CD4-positive, alpha-beta T cell treated with Interleukin-17A for 4 hours (primary cell): ENCODE data around the gene NR6A1.

Experiments used
- DNase-seq: peaks from one replicate; pipeline ENCODE4 v3.0.0-alpha.2; 2020; ENCODE audit warnings: mixed read lengths

NR6A1 gene

GRCh38 chr9:124500028-124500795, 270.9 kb downstream of the NR6A1 start:
- no peak for DNase-seq

DNA sequence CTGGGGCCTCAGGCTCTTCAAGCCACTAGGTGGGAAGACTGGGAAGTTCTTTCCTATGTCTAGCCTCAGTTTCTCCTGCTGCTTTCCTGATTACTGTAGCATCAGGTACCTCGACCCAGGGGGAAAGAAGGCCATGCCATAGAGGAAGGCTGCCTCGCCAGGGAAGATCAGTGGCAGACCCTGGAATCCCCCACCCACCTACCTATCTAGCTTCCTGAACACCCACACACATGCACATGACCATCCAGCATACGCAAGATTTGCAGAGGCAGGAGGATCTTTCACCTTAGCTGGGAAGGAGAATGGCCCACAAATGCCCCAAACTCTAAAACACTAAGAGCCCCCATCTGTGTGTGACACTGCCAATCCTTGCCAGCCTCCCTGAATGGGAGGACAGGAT, 271.9 kb downstream of the NR6A1 start:
- no peak for DNase-seq

GRCh38 chr9:124498499-124499146, 272.5 kb downstream of the NR6A1 start:
- no peak for DNase-seq

DNA sequence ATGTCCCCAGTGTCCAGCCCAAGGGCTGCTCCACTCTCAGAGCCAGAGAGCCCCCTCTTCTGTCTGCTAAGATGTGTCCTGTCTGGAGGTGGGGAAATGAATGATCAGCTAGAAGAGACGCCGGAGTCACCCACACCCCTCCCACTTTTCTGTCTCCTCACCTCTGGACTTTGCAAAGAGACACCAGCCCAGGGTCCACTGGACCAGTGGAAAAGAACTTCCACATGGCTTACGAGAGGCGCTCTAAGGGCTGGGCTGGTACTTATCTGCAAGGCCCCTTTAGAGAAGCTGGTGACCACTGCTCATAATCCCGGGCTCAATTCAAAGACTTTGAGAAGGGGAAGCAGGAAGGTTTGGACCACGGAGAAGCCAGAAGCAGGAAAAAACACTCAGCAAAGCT, 273.1 kb downstream of the NR6A1 start:
- DNase-seq = no peak

GRCh38 chr9:124497441-124497840, 273.7 kb downstream of the NR6A1 start:
- no peak for DNase-seq

DNA sequence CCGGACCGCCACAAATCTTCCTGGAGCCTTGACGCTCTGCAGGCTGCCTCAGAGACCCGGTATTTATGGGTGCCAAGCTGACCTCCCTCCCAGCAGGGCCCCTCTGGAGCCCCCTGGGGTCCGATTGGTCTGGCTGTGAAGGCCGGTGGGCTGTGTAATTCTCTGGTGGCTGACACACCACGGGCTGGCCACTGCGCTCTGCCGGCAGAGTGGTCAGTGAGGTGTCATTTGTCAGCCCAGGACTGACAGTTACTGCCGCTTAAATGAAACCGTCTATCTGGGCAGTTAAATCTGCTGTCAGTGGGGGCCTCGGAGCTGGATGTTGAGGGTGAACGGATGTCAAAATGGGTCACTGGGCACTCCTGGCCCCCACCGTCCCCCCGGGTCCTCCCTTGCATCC, 274.6 kb downstream of the NR6A1 start:
- DNase-seq = no peak

GRCh38 chr9:124496075-124496449, 275.0 kb downstream of the NR6A1 start:
- no peak for DNase-seq

DNA sequence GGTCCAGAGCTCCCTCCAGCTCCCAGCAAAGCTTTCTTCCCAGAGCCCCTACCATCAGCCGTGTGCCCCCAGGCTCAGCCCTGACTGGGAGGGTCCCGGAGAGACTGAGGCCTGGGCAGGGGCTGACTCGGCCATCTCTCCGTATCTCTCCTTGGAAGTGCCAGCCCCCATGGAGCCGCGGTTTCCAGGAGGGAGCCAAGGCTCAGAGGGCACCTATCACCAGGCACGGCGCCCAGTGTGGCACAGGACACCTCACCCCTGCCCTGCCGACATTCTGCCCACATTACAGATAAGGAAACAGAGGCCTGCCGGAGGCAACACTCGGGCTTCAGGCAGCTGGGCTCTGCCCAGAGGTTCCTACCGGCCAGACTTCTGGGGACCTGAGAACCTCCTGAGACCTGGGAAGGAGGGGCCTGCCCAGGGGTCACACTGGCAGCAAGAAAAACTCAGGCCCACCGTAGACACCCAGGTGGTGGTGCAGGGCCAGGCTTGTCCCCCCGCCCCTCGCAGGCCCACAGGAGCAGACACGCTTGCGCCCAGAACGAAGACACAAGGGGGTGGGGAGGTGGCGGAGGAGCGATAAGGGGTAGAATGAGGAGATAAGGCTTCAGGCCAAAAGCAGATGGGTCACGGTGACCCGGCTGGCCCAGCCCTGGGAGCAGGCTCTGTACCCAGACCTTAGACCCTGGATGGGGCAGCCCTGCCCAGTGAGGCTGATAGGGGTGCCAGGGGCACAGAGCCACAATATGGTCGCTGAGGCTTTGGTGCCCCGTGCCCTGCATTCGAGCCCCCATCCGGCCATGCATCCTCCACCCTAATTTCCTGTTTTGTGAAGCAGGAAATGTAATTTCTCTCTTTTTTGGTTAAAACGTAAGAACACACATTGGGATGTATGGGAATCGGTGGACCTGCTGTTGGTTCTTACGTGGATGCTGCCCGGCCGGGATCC, 275.7 kb downstream of the NR6A1 start:
- DNase-seq = peak; percentile 6

DNA sequence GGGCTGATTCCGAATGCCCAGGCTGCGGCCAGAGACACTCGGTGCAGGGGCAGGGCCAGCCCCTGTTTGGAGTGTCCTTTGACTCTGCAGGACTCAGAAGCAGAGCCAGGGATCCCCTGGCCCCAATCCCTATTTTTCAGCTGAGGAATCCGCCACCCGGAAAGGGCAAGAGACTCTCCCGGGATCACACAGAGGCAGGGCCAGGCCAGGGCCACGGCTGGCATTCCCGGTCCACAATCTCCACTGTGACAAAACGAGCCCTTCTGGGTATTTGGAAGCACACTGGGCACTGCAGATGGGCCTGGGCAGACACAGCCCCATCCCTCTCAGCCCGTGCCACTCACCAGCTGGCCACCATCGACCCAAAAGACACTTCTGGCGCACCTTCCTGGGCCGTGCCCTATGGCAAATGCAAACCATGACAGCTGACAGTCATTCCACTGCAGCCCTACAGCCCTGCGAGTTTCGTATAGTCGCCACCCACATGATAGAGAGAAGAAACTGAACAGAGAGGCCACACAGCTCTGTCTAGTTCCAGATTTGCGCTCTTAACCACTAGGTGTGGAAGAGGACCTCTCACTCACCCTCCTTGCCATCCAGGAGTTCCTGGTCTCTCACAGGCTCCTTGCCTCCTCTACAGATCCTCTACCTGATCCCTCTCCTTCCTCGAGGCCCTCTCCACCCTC, 277.2 kb downstream of the NR6A1 start:
- no peak for DNase-seq

- no peak for DNase-seq
Measured at GRCh38 chr9:124493218-124493617, 277.9 kb downstream of the NR6A1 start.

DNA sequence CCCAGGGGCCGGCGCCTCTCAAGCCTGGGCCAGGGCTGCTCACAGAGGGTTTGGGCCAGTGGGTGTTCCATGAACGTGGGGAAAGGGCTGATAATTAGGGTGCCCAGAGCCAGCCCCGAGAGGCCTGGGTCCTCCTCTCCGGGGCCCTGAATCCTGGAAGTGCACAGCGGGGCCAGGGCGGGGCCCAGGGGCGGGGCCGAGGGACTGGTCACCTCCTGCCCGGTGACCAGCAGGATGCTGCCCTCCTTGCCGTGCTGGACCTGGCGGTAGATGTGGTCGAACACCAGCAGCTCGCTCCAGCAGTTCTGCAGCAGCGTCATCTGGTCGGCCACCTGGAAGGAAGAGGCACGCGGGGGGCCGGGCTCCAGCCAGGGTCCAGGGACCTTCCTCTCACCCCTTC, 278.3 kb downstream of the NR6A1 start:
- no peak for DNase-seq

DNA sequence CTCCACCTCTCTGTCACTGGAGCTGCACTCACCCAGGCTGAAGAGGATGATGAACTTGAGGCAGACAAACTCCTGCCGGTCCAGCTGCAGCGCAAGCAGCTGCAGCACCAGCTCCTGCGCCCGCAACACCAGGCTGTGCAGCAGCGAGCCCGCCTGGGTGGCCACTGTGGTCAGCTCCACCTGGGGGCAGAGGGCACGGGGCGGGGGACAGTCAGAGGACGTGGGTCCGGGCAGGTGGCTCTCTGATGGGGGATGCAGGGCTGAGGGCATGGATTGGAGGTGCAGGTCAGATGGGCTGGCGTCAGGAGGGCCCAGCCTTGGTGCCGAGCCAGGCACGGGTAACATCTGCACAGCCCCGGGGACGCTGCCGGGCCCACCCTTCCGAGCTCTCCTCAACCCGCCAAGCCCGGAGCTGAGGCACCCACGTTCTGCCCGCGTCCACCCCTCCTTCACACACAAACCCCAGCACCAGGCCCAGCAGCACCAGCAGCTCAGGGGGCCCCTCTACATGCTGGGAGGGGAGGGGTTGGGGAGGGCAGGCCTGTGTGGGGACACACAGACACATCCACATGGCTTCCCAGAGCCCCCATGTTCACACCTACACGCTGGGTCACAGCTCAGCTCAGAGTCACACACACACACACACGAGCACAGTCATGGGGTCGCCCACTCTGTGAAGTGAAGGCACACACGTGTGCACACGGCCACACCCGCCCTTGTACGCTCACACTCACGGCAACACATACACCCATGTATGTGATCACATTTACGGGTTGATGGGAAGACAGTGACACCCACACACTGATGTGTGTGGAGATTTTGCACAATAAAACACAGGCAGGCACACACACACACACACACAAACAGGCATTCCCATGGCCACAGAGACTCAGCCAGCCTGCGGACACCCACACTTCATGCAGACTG, 279.8 kb downstream of the NR6A1 start:
- no peak for DNase-seq

- no peak for DNase-seq
Measured at GRCh38 chr9:124490004-124490403, 281.1 kb downstream of the NR6A1 start.

- no peak for DNase-seq
Measured at GRCh38 chr9:124489222-124489621, 281.9 kb downstream of the NR6A1 start.

DNA sequence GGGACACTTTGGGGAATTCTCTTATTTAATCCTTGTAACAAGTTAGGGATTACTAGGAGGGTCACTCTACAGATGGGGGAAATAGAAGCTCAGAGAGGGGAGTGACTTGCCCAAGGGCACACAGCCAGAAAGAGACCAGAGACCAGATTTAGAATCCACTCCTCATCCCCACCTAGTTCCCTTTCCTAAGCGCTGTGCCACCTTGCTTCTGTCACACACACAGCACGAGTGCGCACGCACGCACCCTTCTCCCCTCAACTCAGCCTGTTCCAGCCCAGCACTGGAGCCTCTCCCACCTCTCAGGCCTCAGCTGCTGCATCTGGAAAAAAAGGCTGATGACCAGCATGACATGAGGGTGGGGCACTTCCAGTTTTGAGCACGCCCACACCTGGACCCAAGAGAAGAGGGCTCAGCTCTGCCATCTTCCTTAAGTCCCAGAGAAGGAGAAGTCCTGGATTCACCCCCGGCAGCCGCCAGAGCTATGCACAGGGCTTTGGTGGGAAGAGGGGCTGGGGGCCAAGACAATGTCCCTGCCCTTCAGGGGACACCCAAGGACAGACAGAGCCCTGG, 282.4 kb downstream of the NR6A1 start:
- DNase-seq = no peak

DNA sequence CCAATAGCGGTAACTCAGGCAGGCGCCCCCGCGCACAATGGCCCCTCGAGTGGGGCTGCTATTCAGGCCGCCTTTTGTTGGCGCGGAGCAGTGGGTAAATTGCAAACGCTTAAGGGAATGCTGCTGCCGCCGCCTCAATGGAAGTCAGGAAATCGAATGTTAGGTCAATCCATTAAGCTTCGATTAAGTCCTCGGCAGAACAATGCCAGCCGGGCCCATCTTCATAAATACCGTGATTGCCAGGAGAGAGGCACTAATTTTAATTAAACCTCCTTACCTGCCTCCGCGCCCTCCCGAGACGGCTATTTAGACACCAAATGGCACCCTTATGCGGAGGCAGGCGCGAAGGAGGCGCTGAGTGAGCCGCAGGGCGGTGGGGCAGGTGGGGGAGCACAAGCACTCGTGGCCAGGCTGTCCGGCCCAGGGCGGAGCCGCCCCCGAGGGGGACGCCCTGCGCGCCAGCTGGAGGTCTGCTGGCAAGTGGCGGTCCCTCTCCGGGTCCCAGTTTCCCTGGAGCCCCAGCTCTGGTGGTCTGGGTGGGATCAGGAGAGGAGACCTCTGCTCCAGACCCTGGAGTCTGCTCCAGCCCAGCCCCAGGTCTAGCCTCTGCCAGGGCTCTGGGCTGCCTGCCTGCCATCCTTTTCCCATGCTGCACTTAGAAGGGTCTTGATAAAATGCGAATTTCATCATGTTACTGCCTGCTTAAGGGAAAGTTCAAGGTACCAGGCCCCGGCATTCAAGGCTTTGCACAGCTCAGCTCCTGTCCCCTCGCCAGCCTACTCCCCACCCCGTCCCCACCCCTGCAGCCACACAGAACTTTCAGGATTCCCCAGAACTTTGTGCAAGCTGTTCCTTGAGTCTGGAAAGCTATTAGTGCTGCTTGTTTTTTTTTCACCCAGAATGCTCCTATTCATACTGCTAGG, 283.6 kb downstream of the NR6A1 start:
- DNase-seq = no peak

GRCh38 chr9:124486778-124487259, 284.3 kb downstream of the NR6A1 start:
- DNase-seq = no peak

GRCh38 chr9:124485936-124486335, 285.2 kb downstream of the NR6A1 start:
- DNase-seq = no peak

DNA sequence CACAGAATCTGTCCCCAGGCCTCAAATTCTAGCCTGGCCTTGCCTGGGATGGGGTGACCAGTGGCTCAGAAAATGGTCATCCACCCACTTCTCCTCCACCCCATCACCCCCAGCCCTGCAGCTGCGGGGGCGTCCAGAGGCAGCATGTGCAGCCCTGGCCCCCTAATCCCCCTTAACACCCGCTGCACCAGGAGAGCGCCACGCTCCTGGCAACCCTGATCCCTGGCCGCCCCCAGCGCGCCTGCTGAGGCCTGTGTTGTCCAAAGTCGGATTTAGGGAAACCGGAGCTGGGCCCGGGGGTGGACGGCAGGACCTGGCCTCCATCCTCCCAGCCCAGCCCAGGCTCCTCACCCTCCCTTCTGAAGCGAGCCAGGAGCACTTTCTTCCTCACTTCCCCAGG, 285.9 kb downstream of the NR6A1 start:
- DNase-seq = no peak

DNA sequence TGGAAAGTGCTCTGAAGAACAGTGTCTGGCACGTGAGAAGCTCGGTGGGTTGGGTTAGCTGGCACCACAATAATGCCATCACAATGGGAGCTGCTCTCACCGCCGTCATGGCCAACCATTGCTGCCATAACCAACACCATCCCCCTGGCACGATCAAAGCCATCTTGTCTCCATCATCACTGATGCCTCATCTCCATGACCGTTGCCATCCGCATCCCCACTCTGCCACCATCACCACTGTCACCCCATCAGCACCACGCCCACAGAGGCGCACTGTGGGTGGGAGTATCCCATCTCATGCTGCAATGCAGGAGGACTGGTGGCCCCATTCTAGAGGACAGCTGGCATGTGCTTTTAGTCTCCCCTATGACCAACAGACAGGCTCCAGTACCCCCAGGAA, 287.6 kb downstream of the NR6A1 start:
- no peak for DNase-seq
